Caki2 (cell line): ENCODE measurements around the gene CAPNS1. TPM values are rescaled to one million over a fixed set of nuclear protein-coding genes. Genes with fewer than 3 reads are reported as not detected.
A peak's percentile ranks its signal among the peaks of the same experiment; 100 is the strongest.
"Not testable (repeated sequence)": the region's sequence is repeated elsewhere in the genome, so short reads cannot be mapped to it uniquely, and the experiment has no call there.

Experiments
- DNase-seq: peaks from one replicate; pipeline ENCODE4 v3.0.0-alpha.2; 2015; ENCODE audit warnings: low read depth
- in situ Hi-C: cut with HindIII; loops from 2 replicates; pipeline ENCODE4 v1.10.0; 2016; ENCODE audit warnings: low sequenced_read_pairs, low pct_unique_long_range_greater_than_20kb, mixed read lengths
- total RNA-seq: library from RNA; depleted of rRNA; stranded (reverse); fragments of >200 nt; shearing (Covaris generic); gene quantifications from 2 replicates; pipeline ENCODE4 v1.2.3, GENCODE V29; 2014; ENCODE audit warnings: low replicate concordance

Gene CAPNS1
- total RNA-seq, 1 experiment from 2014 or later, result 288 TPM

DNA sequence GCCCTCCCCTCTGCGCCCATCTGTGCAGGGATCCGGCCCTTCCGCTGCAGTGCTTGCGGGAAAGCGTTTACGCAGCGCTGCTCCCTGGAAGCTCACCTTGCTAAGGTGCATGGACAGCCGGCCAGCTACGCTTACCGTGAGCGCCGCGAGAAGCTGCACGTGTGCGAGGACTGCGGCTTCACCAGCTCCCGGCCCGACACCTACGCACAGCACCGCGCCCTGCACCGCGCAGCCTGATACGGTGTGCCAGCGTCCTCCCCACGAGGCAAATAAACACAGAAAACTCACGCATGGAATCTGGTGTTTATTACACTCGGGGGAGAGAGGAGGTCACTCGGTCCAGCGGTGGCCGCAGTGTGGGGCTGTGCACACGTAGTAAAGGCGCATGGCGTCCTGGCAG, 26.4 kb upstream of the CAPNS1 start:
- no peak for DNase-seq
- in situ Hi-C loops, result no loop called here

DNA sequence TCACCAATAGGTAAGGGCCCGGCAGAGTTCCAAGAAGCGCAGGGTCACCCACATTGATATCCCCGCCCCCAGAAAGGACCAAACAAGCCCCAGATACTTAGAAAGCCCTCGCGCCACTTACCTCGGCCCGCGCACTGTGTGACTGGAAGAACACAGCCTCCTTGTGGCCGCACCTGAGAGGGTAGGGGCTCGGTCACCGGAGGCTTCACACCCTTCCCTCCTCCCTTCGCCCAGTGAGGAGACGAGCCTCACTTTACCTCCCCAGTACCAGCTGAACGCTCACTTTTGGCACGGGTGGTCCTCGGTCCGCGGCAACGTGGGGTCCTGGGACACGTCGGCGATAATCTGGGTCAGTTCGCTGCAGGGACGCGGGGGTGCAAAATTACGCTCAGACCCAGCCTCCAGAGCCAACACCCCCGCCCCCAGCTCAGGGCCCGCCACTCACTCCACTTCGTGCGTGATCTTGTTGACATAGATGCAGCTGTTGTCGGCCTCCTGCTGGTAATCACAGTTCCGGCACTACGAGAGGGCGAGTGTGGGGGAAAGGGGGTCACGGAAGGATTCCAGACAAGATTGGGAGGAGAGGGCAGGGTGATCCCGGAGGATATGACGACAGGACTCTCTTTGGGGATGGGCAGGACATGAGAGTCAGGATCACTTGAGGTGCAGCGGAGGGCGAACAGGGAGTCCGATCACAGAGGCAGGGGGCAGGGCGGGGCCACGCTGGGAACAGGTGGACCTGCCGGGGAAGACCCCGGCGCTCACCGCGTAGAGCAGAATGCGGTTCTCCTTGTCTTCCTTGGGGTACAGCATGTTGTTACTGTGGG, 25.8 kb upstream of the CAPNS1 start:
- no peak for DNase-seq
- in situ Hi-C loops, result no loop called here

DNA sequence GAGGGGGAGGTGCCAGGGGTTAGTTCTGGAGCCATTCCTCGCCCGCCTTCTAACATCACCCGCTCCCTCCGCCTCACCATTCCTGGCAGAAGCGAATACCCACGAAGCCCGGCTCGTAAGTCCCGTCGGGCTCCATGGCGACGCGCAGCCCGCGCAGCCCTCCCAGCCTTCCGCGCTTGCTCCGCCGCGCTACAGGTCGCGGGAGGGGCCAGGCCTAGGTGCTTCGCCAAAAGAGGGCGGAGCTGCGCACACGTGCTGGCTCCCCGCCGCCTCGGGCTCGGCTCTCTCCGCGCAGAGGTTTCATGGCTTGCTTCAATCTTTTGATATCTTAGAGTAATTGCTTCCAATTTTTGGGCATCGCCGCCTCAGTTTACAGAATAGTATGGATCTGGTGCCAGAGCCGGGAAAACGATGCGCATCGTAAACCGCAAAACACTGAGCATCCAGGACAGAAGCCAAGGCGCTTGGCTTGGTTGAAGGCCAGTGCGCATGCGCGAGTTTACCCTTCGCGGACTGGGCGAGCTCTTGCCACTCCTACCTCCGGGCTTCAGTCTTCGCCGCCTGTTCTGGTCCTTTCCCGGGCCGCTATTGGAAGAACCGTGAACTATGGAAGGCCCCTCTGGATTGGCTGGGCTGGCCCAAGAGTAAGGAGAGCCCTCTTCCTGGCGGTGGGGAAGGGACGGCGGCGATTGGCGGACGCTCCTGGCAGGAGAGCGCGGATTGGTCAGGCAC, 25.0 kb upstream of the CAPNS1 start, which contains the start of gene POLR2I:
POLR2I (minus strand) TSS at position 155 of the 732 bp plus-strand sequence; CDS start at position 136, 19 bp downstream.
- in situ Hi-C loops, result no loop called here
- DNase-seq, result peak; percentile 100

GRCh38 chr19:36115453-36116343, 24.2 kb upstream of the CAPNS1 start, which contains the start of gene TBCB:
TBCB (plus strand) TSS chr19:36115468; CDS start chr19:36115561, 93 bp downstream.
- in situ Hi-C loops, result no loop called here
- peak; percentile 67 for DNase-seq

GRCh38 chr19:36116344-36116637, 23.6 kb upstream of the CAPNS1 start:
- no peak for DNase-seq
- in situ Hi-C loops, result no loop called here

GRCh38 chr19:36120092-36120983, 19.5 kb upstream of the CAPNS1 start:
- DNase-seq, result no peak
- in situ Hi-C loops, result no loop called here

DNA sequence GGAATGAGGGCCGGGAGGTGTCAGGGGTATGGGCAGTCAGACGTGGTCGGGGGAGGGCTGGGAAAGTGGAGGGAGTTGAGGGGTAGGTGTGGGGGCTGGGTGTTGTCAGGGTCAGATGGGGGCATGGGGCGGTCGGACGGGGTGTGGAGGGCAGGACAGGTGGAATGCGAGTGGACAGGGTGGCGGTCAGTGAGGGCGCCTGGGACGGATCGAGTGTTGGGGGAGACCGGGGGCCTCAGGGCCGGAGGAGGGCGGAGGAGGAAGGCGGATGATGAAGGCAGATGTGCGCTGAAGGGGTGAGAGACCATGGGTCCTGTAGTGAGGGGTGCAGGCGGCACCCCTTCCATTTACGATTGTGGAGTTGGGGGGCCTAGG, 18.9 kb upstream of the CAPNS1 start:
- DNase-seq, result no peak
- in situ Hi-C loops, result no loop called here

- in situ Hi-C loops, result no loop called here
- no peak for DNase-seq
These were observed 18.3 kb upstream of the CAPNS1 start for GRCh38 chr19:36121486-36122124.

GRCh38 chr19:36125557-36125956, 14.3 kb upstream of the CAPNS1 start:
- no peak for DNase-seq
- in situ Hi-C loops, result no loop called here

GRCh38 chr19:36128392-36128736, 11.5 kb upstream of the CAPNS1 start:
- DNase-seq, result no peak
- in situ Hi-C loops, result no loop called here

DNA sequence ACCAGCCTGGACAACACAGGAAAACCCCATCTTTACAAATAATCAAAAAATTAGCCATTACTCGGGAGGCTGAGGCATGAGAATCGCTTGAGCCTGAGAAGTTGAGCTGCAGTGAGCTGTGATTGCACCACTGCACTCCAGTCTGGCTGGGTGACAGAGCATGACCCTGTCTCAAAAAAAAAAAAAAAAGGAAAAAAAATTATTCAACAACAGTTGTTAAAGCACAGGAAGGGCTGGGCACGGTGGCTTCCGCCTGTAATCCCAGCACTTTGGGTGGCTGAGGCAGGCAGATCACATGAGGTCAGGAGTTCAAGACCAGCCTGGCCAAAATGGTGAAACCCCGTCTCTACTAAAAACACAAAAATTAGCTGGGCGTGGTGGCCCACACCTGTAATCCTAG, 8.6 kb upstream of the CAPNS1 start:
- in situ Hi-C loops, result not testable (repeated sequence)
- DNase-seq, result peak; percentile 81

DNA sequence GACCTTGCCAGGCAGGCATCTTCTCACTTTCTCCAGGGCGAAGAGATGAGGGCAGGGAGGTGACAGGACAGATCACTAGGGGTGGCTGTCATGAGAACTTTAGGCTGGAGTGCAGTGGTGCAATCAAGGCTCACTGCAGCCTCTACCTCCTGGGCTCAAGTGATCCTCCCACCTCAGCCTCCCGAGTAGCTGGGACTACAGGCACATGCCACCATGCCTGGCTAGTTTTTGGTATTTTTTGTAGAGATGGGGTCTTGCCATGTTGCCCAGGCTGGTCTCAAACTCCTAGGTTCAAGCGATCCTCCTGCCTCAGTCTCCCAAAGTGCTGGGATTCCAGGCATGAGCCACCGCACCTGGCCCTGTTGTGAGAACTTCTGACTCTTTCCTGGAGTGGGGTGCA, 5.0 kb upstream of the CAPNS1 start:
- in situ Hi-C loops, result not testable (repeated sequence)

DNA sequence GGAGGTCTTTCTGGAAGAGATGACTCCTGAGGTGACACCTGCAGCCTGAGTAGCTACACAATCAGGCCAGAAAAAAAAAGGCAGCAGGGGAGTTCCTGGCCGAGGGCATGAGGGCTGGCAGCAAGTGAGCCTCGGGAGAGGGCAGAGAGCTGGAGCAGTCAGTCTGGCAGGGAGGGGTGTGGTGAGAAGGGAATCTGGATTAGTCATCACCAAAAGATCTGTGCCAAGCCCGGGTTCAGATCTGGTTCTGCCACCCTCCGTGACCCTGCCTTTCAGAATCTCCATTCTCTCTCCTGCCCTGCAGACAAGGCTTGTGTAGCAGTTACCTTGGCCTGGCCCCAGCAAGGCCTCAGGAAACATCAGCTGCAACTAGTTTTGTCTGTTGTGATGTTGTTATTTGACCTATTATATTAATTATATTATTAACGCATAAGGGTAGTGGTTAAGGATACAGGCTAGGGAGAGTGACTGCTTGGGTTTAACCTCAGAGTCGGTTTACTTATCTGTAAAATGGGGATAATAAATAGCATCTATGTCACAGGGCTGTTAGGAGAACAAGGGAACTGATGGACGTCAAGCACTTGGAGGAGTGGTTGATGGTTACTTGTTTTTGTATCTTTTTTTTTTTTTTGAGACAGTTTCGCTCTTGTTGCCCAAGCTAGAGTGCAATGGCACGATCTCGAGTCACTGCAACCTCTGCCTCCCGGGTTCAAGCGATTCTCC, 2.7 kb upstream of the CAPNS1 start:
- in situ Hi-C loops, result no loop called here
- peak; percentile 88 for DNase-seq

More for the DNA sequence above, 5.0 kb upstream of the CAPNS1 start:
- not testable (repeated sequence) for DNase-seq

- no peak for DNase-seq
- in situ Hi-C loops, result no loop called here
These were observed 770 bp upstream of the CAPNS1 start for GRCh38 chr19:36139120-36139472.

GRCh38 chr19:36140304-36141038, 605 bp downstream of the CAPNS1 start:
- in situ Hi-C loops, result no loop called here
- peak; percentile 66 for DNase-seq
